Testis (tissue), 2 donors: Measurements from ENCODE around the gene ORMDL2.

Experiments used
- CTCF ChIP-seq, 3 experiments: fragments of 450-650 bp in 2 of 3; fragments of 200-600 bp in 1 of 3; sonication (generic) in 1 of 3; IDR thresholded peaks; one replicate each; pipeline ENCODE4 v1.5.1; 2016 to 2019; ENCODE audit warnings: antibody characterized with exemption in 3 of 3, mild to moderate bottlenecking in 2 of 3, moderate library complexity in 1 of 3
- POLR2A ChIP-seq: fragments of 450-650 bp; IDR thresholded peaks from one replicate; pipeline ENCODE4 v1.6.1; 2017; ENCODE audit warnings: antibody characterized with exemption, mild to moderate bottlenecking, moderate library complexity

DNA sequence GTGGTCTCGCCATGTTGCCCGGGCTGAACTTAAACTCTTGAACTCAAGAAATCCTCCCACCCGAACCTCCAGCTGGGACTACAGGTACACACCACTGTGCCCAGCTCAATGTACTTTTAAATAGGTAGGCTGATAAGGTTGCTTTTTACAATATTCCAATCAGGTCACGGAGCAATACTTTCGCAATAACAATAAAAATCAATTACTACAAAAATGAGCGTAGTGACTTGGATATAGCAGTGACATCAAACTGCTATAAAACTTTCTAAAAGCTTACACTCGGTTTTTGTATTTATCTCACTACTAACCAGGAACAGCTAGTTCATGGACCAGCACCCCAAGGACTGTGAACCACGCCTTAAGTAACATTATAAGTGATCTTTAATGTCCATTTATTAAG is 10.9 kb upstream of the ORMDL2 start:
- TF ChIP-seq POLR2A (no peak), CTCF (IDR thresholded peaks at IDR 0.05) (no peak)
